Fibroblast of lung (primary cell): ENCODE measurements around the gene UCN2.

ENCODE experiments used
- CTCF ChIP-seq, 2 donors: IDR thresholded peaks in 1 of 2; conservative IDR thresholded peaks in 1 of 2; 1 replicate in 1 of 2; 2 replicates in 1 of 2; pipeline ENCODE4 v1.5.1; 2011 to 2012; ENCODE audit warnings: low read length in 2 of 2, control low read depth in 1 of 2, inconsistent platforms in 1 of 2, low read depth in 1 of 2, mild to moderate bottlenecking in 1 of 2
- EZH2 ChIP-seq: IDR thresholded peaks from 2 replicates; pipeline ENCODE4 v1.5.1; 2012; ENCODE audit warnings: low read length, control low read depth, mild to moderate bottlenecking; ENCODE audit errors: missing control alignments

GRCh38 chr3:48562367-48563095 lies 1.1 kb downstream of the UCN2 start:
- TF ChIP-seq CTCF (conservative IDR thresholded peaks at IDR 0.05 in 1 of 2, IDR thresholded peaks at IDR 0.05 in 1 of 2; ENCODE audit: low read depth in 1 of 2, low read length in 2 of 2) (no peak), EZH2 (no peak)
